Measurements from ENCODE around the gene CSRP2.

Gene CSRP2

DNA sequence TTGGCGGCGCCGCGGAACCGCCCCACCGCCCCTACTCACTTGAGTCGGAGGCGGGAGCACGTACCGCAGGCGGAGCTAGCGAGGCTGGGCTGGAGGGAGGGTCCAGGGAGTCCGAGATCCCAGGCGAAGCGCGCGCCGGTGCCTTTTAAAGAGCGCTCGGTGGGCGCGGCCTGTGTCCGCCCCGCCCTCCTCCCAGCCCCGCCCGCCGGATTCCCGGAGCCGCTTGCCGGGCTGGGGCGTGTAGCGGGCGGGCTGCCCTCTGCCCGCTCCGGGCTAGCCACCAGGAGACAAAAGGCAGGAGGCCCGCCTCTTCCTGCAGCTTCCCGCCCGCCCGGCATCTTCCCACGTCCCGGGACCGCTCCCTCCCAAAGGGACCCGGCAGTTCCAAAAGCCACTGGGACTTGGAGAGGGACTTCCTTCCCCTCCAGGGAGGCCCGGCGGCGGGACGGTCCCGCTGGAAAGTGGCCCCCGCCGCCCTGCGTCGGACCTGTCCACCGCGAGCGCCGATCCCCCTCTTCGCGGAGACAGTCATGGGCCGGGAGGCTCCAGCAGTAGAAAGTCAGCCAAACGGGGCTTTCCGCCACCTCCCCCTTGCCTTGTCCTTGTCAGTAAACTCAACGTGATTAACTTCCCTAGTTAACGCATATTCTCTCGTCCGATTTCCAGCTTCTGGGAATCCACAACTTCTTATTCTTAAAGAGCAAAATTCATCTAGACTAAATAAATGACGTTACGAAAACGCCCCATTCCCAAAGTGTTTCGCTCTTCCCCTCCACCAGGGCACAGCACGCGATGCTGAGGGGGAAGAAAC is at the start of gene CSRP2:
CSRP2 (minus strand) TSS at position 121 of the 811 bp plus-strand sequence. CDS start 12,759 bp downstream, outside the sequence.
- DNase-seq (ENCODE audit: low read depth), result peak; percentile 15

- DNase-seq (ENCODE audit: low read depth), result no peak
Observed at GRCh38 chr12:76927170-76927784, 48.5 kb upstream of the CSRP2 start.

DNA sequence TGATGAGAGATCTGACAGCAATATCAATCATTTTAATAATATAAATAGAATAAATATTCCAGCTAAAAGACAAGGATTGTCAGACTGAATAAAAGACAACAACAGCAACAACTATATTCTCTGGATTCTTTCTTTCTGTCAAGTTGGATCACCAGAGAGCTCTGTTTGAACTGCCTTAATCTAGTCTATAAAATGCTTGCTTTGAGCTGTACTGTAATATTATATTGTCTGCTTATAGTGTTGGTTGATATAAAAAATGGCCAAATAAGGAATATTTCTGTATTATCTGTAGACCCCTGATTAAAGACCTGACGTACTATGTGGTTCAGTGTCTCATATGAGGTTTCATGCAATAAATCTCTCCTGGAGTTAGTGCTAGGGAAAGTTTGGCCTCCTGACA is 46.3 kb upstream of the CSRP2 start:
- no peak for DNase-seq (ENCODE audit: low read depth)

GRCh38 chr12:76922866-76923265 is 44.0 kb upstream of the CSRP2 start:
- no peak for DNase-seq (ENCODE audit: low read depth)

DNA sequence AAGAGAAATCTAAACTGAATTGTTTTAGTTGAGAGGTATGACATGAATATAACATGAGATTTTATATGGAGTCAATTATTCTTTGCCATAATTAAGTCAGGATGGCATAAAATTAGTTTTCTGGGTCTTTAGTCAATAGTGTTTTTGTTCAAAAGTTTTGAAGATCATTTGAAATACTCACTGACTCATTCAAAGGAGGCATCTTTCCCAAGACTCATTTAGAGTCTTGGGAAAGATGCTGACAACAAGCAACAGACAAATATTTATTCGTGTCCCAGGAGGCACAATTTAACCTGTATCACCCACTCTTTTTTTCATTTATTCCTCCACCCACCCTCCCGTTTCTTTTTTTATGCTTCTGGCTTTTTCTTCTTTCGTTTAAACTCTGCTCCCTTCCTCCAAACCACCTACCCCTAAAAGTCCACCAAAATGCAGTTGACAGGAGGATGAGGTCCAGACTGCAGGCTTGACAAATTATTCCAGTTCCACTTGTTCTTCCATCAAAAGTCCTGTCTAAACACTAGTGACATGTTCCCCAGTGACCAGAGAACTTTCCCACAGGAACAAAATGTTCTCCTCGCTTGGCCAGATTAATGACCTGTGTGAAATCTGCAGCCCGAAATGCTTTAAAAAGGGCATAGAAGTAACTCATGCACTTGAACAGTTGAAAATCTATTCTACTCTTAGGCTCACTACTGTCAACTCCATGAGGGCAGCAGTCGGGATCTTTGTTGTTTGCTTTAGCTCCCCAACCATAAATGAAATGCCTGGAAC is 43.3 kb upstream of the CSRP2 start:
- no peak for DNase-seq (ENCODE audit: low read depth)

- no peak for DNase-seq (ENCODE audit: low read depth)
Observed at GRCh38 chr12:76921100-76921471, 42.3 kb upstream of the CSRP2 start.

- no peak for DNase-seq (ENCODE audit: low read depth)
Observed at GRCh38 chr12:76920172-76921099, 41.6 kb upstream of the CSRP2 start.

DNA sequence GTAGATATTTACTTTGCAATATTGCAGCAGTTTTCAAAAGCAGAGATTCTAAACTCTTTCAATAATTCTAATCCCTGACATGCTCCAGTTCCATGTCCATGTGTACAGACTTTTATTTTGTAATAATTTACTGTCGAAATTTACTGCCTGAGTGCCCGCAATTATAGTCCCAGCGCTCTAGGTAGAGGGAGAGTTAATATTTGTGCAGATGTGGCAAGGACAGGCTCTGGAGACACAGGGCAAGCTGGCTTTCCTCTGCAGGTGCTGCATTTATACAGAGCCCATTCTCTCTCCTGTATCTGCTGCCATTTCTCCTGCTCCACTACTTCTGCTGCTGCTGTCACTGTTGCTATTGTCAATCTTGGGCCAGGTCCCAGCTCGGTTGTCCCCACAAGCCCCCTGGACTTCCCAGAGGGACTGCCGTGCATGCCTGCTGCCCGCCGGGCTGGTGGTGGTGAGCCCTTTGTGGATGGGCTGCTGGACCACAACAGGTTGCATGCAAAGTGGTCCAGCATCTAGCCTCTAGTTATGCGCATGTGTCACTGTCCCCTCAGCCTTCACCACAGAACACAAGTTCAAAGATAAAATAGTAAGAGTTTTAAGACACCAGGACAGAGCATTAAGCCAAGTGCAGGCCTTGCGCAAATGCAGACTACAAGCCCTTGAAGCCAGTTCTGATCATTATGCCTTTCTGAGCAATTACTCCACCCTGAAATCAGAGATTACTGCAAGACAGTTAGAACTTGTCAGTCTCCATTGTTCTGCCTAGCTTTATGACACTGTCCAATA is 40.8 kb upstream of the CSRP2 start:
- no peak for DNase-seq (ENCODE audit: low read depth)

- no peak for DNase-seq (ENCODE audit: low read depth)
Observed at GRCh38 chr12:76916170-76916540, 37.3 kb upstream of the CSRP2 start.

DNA sequence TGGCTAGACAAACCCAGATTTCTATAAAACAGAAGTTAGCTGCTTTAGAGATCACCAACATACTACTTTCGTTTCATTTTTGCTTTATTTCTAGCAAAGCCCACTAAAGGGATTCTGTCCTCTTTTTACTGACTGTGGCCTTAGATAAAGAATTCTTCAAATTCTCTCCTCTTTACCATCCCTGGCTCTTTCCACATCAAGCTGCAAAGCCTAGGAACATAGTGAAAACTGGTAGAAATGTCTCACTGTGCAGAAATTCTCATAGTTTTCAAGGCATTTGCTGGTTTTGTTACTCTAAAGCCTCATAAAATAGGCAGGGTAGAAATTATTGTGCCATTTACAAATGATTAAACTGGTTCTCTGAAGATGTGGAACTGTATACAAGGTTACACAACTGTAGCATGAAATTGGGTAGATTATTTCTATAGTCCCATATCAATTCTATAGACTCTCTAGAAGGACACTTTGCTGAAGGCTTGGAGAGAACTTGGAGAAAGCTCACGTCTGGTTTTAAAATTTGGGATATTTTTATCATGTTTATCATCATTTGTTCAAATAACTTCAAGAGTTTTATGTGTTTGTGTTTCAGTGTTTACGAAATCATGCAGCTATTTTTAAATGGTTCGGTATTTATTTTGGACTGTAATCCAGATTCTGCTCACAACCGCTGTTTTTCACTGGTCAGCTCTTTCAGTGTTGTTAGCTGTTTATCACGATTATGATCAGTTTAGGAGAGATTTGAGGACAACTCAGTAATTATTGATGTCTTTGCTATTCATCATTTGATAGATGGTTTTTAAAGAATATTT is 36.7 kb upstream of the CSRP2 start:
- no peak for DNase-seq (ENCODE audit: low read depth)

DNA sequence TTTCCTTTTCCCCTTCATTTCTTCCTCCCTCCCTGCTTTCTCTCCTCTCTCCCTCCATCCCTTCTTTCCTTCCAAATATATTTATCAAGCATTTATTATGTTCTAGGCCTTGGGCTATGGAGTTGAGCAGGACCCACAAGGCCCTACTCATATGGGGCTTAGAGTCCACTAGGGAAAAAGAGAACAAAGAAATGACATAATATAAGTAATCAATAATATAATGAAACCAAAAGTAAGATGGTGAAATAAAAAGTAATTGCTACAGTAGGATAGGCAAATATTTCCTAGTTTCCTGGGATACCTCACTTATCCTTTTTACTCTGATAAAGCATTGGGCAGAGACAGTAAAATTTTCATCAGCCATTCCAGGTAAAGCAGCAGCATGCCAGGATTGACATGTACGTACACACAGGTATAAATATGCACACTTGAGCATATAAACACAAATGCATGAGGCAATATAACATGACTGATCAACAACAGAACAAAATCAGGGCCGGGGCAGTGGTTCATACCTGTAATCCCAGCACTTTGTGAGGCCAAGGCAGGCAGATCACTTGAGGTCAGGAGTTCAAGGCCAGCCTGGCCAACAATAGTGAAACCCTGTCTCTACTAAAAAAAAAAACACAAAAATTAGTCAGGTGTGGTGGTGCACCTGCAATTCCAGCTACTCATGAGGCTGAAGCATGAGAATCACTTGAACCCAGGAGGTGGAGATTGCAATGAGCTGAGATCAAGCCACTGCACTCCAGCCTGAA is 35.5 kb upstream of the CSRP2 start:
- DNase-seq (ENCODE audit: low read depth), result no peak

DNA sequence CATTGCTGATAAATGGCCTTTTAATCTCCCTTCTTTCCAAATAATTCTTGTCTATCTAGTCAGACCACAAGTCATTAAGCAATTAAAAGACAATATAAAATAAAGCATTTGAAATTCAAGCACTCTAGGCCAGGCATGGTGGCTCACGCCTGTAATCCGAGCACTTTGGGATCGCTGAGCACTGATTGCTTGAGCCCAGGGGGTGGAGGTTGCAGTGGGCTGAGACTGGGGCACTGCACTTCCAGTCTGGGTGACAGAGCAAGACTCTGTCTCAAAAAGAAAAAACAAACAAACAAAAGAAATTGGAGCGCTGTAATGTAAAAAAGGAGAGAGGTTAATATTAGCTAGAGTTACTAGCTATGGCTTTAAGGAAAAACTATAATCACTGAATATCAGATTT is 30.5 kb upstream of the CSRP2 start:
- DNase-seq (ENCODE audit: low read depth), result no peak

DNA sequence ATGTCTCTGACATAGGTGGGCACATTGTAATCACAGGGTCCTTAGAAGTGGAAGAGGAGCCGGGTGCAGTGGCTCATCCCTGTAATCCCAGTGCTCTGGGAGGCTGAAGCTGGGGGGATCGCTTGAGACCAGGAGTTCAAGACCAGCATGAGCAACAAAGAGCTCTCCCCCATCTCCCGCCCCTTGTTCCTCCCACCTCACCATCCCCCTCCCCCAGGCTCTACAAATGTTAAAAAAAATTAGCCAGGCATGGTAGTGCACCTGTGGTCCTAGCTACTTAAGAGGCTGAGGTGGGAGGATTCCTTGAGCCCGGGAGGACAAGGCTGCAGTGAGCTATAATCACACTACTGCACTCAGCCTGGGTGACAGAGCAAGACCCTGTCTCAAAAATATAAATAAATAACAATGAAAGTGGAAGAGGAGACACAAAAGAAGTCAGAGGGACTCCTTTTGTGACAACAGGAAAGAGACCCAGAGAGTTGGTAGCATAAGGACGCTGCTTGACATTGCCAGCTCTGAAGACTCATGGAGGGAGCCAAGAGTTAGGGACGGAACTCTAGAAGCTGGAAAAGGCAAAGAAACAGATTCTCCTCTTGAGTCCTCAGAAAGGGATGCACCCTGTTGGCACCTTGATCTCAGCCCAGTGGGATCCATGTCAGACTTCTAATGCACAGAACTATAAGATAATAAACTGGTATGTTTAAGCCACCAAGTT is 29.6 kb upstream of the CSRP2 start:
- no peak for DNase-seq (ENCODE audit: low read depth)

GRCh38 chr12:76901628-76902380 is 23.0 kb upstream of the CSRP2 start:
- DNase-seq (ENCODE audit: low read depth), result no peak

DNA sequence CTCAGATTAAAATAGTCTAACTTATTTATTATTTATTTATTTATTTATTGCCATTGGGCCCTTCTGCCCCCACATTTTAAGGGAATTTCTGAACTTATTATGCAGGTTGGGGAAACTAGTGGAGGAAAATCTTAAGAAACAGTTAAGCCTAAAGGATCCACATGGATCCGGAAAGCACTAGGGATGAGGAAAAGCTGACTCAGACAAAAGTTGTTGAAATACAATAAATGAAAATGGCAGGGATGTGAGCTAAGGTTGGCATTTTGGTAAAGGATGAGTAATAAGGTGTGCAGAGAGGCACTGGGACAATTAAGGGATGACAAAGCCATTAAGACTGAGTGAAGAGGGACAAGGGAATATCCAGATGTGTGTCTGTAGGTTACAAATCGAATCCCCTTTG is 20.7 kb upstream of the CSRP2 start:
- no peak for DNase-seq (ENCODE audit: low read depth)

- DNase-seq (ENCODE audit: low read depth), result no peak
Observed at GRCh38 chr12:76898442-76898841, 19.6 kb upstream of the CSRP2 start.

DNA sequence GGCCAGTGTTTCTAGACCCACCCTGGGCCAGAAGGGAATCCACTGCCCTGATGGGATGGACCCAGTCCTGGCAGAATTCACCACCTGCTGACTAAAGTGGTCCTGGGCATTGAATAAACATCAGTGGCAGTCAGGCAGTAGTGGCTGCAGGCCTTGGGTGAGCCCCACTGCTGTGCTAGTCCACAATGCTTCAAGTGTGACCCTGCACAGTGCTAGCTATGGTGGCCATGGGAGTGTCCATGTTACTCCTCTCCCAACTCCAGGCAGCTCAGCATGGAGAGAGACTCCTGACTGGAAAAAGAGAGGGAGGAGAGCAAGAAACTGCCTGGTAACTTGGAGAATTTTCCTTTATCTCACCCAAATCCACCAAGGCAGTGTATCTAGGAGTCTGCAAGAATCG is 17.5 kb upstream of the CSRP2 start:
- no peak for DNase-seq (ENCODE audit: low read depth)

DNA sequence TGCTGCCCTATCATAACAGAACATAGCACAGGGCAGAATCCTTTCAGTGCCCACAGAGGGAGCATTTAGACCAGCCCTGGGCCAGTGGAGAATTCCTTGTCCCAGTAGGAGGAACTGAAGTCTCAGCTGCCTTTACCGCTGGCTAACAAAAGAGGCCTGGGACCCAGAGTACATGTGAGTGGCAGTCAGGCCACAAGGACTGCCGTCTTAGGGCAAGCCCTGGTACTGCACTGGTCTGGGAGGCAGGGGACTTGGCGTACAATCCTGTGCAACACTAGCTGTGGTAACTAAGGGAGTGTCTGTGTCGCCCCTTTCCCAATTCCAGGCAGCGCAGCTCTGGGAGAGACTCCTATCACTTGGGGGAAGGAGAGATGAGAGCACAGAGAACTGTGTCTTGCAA is 17.0 kb upstream of the CSRP2 start:
- DNase-seq (ENCODE audit: low read depth), result no peak

Data from stimulated activated CD8-positive, alpha-beta memory T cell treated with anti-CD3 and anti-CD28 coated beads, Interleukin-12 subunit alpha, Interleukin-12 subunit beta, amount 100 ng/mL, for 1 hour (primary cell).